Right atrium auricular region (tissue), 2 donors: ENCODE data around the gene AKAP13. TPM values are rescaled to one million over a fixed set of nuclear protein-coding genes. Genes with fewer than 3 reads are reported as not detected.
A peak's percentile ranks its signal among the peaks of the same experiment; 100 is the strongest.

Experiments
- DNase-seq: peaks from one replicate; pipeline ENCODE4 v3.0.0-alpha.2; 2019; ENCODE audit warnings: low spot score
- H3K27ac ChIP-seq, 2 donors: fragments of 200-600 bp; sonication (generic); 1 replicate in 1 of 2; 2 replicates in 1 of 2; pipeline ENCODE4 v1.5.1; 2016 to 2019
- H3K27me3 ChIP-seq, 2 donors: fragments of 200-600 bp; sonication (generic); one replicate each; pipeline versions ENCODE4 v1.5.1 to v1.6.0; 2017 to 2019
- H3K36me3 ChIP-seq: fragments of 200-600 bp; sonication (generic); one replicate; pipeline ENCODE4 v1.5.1; 2016
- H3K4me1 ChIP-seq, 2 donors: fragments of 200-600 bp; sonication (generic); one replicate each; pipeline versions ENCODE4 v1.5.1 to v1.6.0; 2017 to 2019
- H3K4me3 ChIP-seq, 2 donors: fragments of 200-600 bp; sonication (generic); 1 replicate in 1 of 2; 2 replicates in 1 of 2; pipeline ENCODE4 v1.5.1; 2017 to 2019; ENCODE audit warnings: mild to moderate bottlenecking in 1 of 2, moderate library complexity in 1 of 2
- H3K9me3 ChIP-seq, 2 donors: fragments of 200-600 bp; sonication (generic); one replicate each; pipeline ENCODE4 v1.5.1; 2019
- CTCF ChIP-seq, 2 donors: fragments of 200-600 bp; sonication (generic); IDR thresholded peaks; one replicate each; pipeline ENCODE4 v1.5.1; 2019; ENCODE audit warnings: antibody characterized with exemption in 2 of 2
- total RNA-seq, 2 donors: library from RNA; depleted of rRNA; stranded (reverse); fragments of >200 nt; gene quantifications; one replicate each; pipeline ENCODE4 v1.1.0, GENCODE V29; 2016

Gene AKAP13
- total RNA-seq, 2 donors from 2014 or later, result 293 to 339 TPM

DNA sequence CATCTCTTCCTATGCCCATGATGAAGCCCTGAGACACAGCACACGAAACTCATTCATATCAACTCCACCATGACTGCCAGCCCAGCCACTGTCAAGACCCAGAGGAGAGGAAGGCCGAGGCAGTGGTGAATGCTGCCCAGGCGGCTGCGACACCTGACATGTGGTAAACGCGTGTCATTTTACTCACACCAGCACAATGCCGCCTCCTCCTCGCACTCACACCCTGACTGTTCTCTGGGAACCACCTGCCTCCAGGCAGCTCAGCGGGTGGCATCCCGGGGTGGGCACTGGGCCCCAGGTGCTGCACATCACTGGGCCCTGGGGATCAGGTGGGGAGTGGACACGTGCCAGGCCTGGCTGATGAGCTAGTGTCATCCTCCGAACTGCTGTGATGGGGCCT is 392.8 kb downstream of the AKAP13 start:
- no peak for TF ChIP-seq CTCF (IDR thresholded peaks at IDR 0.05)
- no peak for DNase-seq
- H3K4me1 ChIP-seq, result peaks cover 0 to 51% of the 10 kb centered on the region in 2 donors
- H3K27me3 ChIP-seq, result no peaks in the 10 kb centered on the region
- no peaks in the 10 kb centered on the region for H3K9me3 ChIP-seq
- no peak overlapping the region for H3K4me3 ChIP-seq
- H3K36me3 ChIP-seq, result no peaks in the 10 kb centered on the region
- H3K27ac ChIP-seq, result peak overlapping the region in 1 of 2 donors; percentile 76

DNA sequence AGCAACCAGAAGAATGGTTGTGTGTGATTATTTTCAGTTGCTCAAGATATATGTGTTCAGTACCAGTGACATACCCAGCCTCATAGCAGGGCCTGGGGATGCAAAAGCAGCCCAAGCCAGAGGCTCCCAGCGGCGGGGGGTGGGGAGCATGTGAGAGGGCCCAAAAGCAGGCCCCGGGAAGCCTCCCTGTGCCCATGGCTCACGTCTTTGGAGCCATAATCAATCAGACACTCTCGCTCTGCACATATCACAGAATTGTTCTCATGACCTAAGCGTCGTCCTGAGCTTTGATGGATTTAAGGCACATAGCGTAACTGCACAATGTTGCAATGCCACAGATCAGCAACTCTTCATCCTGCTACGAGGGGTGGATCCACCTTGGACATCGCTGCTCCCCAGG is 393.6 kb downstream of the AKAP13 start:
- Histone ChIP-seq H3K36me3 (no peaks in the 10 kb centered on the region), H3K4me3 (no peak overlapping the region), H3K27ac (no peak overlapping the region), H3K27me3 (no peaks in the 10 kb centered on the region), H3K9me3 (no peaks in the 10 kb centered on the region), H3K4me1 (peaks cover 0 to 58% of the 10 kb centered on the region in 2 donors)
- no peak for TF ChIP-seq CTCF (IDR thresholded peaks at IDR 0.05)
- no peak for DNase-seq

- Histone ChIP-seq H3K36me3 (no peaks in the 10 kb centered on the region), H3K9me3 (no peaks in the 10 kb centered on the region), H3K27ac (peak overlapping the region; percentile 59 to 65), H3K4me1 (peaks cover 0 to 57% of the 10 kb centered on the region in 2 donors), H3K4me3 (no peak overlapping the region), H3K27me3 (no peaks in the 10 kb centered on the region)
- DNase-seq, result no peak
- TF ChIP-seq CTCF (IDR thresholded peaks at IDR 0.05), result no peak
Measured at GRCh38 chr15:85777250-85778106, 397.1 kb downstream of the AKAP13 start.

DNA sequence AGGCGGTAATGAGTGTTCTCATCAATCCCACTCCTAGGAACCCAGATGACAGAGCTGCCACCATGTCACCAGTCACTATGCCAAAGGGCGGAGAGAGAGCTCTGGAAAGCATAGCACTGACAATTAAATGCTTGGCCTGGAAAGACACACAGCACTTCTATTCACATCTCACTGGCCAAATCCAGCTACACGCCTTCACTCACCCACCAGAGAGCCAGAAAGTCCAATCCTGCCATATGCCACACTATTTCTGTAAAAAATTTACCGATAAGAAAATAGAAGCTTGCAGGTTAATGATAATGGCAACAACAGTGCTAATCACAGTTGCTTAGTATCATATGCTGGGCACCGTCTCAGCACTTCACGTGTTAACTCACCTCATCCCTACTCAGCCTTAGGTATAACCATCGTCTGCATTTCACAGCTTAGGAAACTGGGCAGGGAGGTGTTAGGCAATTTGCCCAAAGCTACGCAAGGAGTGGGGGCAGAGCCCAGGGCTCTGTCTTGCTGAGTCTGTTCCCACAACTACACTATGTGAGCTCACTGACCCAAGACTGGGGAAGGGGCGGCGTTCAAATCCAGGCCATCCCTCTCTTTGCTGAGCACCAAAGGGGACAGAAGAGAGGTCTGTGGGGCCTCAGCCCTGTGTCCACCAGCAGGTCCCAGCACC is 397.8 kb downstream of the AKAP13 start:
- no peak for DNase-seq
- Histone ChIP-seq H3K36me3 (no peaks in the 10 kb centered on the region), H3K27me3 (no peaks in the 10 kb centered on the region), H3K9me3 (no peaks in the 10 kb centered on the region), H3K4me1 (peaks cover 0 to 50% of the 10 kb centered on the region in 2 donors), H3K27ac (peak overlapping the region; percentile 59 to 65), H3K4me3 (no peak overlapping the region)
- no peak for TF ChIP-seq CTCF (IDR thresholded peaks at IDR 0.05)

DNA sequence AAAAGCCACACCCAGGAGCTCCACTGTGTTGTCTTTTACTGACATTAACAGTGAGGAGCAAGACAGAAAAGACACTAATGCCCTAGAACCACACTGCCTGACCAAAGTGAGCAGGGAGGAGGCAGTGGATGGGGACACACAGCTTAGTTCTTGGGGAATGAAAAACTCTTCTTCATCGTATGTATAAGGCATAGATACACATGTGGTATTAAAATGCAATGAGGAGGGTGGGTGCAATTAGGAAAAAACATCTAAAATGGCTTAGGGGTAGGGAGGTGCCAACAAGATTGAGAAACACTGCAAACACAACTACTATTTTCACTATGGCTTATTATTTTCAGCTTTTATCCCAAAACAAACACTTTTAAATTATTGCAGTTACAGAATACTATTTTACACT is 398.8 kb downstream of the AKAP13 start:
- Histone ChIP-seq H3K4me1 (peaks cover 0 to 48% of the 10 kb centered on the region in 2 donors), H3K9me3 (no peaks in the 10 kb centered on the region), H3K27ac (peak overlapping the region in 1 of 2 donors; percentile 59), H3K4me3 (no peak overlapping the region), H3K27me3 (no peaks in the 10 kb centered on the region), H3K36me3 (no peaks in the 10 kb centered on the region)
- DNase-seq, result no peak
- TF ChIP-seq CTCF (IDR thresholded peaks at IDR 0.05), result no peak
